OCI-LY3 (cell line): ENCODE results near the gene PRDX3.

Experiments used
- CTCF ChIP-seq: fragments of 200-600, 300-600 bp; sonication (generic); IDR thresholded peaks from 2 replicates; pipeline ENCODE4 v1.5.1; 2014; ENCODE audit warnings: antibody characterized with exemption, low read length, low read depth
- EZH2phosphoT487 ChIP-seq: fragments of 200-600 bp; shearing (Covaris generic); IDR thresholded peaks from 2 replicates; pipeline ENCODE4 v1.6.1; 2018; ENCODE audit warnings: antibody characterized with exemption, mixed run types, low read depth

GRCh38 chr10:119162452-119163092, 16.0 kb downstream of the PRDX3 start:
- no peak for TF ChIP-seq CTCF
- TF ChIP-seq EZH2phosphoT487, result no peak
